Measurements from ENCODE around the gene HUS1. TPM values are rescaled to one million over a fixed set of nuclear protein-coding genes. Genes with fewer than 3 reads are reported as not detected.
A peak's percentile ranks its signal among the peaks of the same experiment; 100 is the strongest.
"Not testable (repeated sequence)": the region's sequence is repeated elsewhere in the genome, so short reads cannot be mapped to it uniquely, and the experiment has no call there.

Gene HUS1
- polyA plus RNA-seq, 1 experiment, result 14.1 TPM

DNA sequence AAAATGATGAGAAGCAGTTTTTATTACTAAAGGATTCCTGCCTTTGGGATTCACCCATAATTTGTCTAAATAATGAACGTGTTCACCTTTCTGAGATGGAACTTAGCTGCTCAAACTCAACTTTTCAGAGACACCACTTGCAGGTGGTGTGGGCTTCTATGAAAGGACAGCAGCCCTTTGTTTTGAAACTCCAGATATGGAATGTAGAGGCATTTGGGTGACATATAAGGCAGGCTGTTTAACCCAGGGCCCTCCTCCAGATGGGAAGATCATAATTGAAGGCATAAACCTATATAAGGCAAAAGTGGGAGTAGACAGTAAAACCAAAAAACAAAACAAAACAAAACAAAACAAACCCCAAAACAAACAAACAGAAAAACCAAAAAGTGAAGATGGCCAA, 11.9 kb upstream of the HUS1 start:
- Histone ChIP-seq H3K27me3 (ENCODE audit: control insufficient read depth, insufficient read depth, low read length) (no peaks in the 10 kb centered on the region), H3K36me3 (ENCODE audit: control insufficient read depth, insufficient read depth, low read length) (no peaks in the 10 kb centered on the region), H3K4me3 (ENCODE audit: low read depth, low read length) (no peak overlapping the region)
- TF ChIP-seq CTCF (IDR thresholded peaks at IDR 0.05; ENCODE audit: insufficient read depth, low read depth, low read length), result no peak
- ChIA-PET POLR2A (no interaction called here), CTCF (interaction anchor here (0.9 to 3.7 kb wide), 25 partner anchors 8 to 724 kb away, joined by 3 to 112 read pairs (median 4); no protein-coding TSS in a partner anchor)
- DNase-seq (ENCODE audit: low read depth), result no peak

DNA sequence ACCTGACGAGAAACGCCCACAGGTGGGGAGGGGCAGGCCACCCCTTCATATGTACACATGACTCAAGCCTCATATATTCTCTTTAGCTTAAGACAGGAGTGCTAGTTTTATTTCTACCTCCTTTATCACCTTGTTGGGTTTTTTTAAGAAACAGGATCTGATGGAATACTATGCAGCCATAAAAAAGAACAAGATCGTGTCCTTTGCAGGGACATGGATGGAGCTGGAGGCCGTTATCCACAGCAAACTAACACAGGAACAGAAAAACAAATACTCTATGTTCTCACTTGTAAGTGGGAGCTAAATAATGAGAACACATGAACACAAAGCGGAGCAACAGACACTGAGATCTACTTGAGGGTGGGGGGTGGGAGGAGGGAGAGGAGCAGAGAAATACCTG, 11.2 kb upstream of the HUS1 start:
- H3K4me3 ChIP-seq (ENCODE audit: low read depth, low read length), result no peak overlapping the region
- CTCF ChIA-PET, result interaction anchor here (1.0 to 3.7 kb wide), 11 partner anchors 8 to 723 kb away, joined by 3 to 112 read pairs (median 6); no protein-coding TSS in a partner anchor
- DNase-seq (ENCODE audit: low read depth), result no peak
- TF ChIP-seq CTCF (IDR thresholded peaks at IDR 0.05; ENCODE audit: insufficient read depth, low read depth, low read length), result no peak
- POLR2A ChIA-PET, result no interaction called here
- no peaks in the 10 kb centered on the region for H3K36me3 ChIP-seq (ENCODE audit: control insufficient read depth, insufficient read depth, low read length)
- H3K27me3 ChIP-seq (ENCODE audit: control insufficient read depth, insufficient read depth, low read length), result no peaks in the 10 kb centered on the region

DNA sequence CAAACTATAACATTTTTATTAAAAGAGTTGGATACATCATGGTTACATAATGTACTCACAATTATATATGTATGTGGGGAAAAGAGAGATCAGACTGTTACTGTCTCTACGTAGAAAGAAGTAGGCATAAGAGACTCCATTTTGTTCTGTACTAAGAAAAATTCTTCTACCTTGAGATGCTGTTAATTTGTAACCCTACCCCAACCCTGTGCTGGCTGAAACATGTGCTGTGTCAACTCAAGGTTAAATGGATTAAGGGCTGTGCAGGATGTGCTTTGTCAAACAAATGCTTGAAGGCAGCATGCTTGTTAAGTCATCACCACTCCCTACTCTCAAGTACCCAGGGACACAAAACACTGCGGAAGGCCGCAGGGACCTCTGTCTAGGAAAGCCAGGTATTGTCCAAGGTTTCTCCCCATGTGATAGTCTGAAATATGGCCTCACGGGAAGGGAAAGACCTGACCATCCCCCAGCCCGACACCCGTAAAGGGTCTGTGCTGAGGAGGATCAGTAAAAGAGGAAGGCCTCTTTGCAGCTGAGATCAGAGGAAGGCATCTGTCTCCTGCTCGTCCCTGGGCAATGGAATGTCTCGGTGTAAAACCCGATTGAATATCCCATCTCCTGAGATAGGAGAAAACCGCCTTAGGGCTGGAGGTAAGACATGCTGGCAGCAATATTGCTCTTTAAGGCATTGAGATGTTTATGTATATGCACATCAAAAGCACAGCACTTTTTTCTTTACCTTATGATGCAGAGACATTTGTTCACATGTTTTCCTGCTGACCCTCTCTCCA, 10.4 kb upstream of the HUS1 start:
- CTCF ChIA-PET, result interaction anchor here (0.7 to 3.7 kb wide), 12 partner anchors 7 to 169 kb away, joined by 3 to 112 read pairs (median 8); no protein-coding TSS in a partner anchor
- H3K27me3 ChIP-seq (ENCODE audit: control insufficient read depth, insufficient read depth, low read length); H3K36me3 ChIP-seq (ENCODE audit: control insufficient read depth, insufficient read depth, low read length); POLR2A ChIA-PET; H3K4me3 ChIP-seq (ENCODE audit: low read depth, low read length); DNase-seq (ENCODE audit: low read depth): not testable (repeated sequence)

DNA sequence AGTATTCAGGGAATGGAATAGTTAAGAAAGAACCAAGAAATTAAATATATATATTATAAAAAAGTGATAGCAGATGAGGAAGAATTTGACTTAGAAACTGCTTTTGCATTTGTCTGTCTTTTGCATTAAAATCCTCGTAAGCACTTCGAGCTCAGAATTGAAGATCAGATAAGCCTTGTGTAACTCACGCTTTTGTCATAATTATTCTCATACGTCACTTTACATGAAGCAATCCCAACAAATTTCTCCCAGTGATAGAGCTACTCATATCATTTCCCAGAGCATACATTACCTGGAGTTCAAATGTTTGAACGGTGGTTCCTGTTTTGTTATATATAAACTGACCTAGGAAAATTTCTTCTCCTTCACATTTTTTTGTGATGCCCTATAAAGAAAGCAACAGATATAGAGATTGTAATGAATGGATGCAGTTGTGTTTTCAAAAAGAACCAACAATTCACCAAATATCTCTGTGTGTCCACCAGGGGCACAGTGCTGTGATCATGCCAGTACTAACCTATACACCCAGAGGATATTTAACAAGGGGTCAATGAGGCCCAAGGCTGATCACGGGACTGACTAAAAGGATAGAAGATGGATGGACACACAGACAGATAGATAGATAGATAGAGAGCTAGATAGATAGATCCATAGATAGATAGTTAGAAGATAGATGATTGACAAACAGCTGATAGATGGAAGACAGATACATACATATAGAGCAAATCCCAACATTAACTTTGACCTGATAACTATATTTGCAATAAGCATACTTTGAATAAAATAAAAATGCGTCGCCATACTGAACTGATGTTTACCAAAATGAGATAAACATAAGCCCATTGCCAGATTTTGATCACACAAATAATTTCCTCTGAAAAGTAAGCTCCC, 9.3 kb upstream of the HUS1 start:
- no peaks in the 10 kb centered on the region for H3K36me3 ChIP-seq (ENCODE audit: control insufficient read depth, insufficient read depth, low read length)
- ChIA-PET CTCF (interaction anchor here (0.7 to 2.7 kb wide), 16 partner anchors 10 to 233 kb away, joined by 3 to 35 read pairs (median 4); no protein-coding TSS in a partner anchor), POLR2A (no interaction called here)
- DNase-seq (ENCODE audit: low read depth), result no peak
- H3K4me3 ChIP-seq (ENCODE audit: low read depth, low read length), result no peak overlapping the region
- peak; percentile 51 for TF ChIP-seq CTCF (IDR thresholded peaks at IDR 0.05; ENCODE audit: insufficient read depth, low read depth, low read length)
- no peaks in the 10 kb centered on the region for H3K27me3 ChIP-seq (ENCODE audit: control insufficient read depth, insufficient read depth, low read length)

- POLR2A ChIA-PET, result interaction anchor here (0.6 kb wide), 1 partner anchor 1900 kb away, joined by 5 read pairs; no protein-coding TSS in a partner anchor
Measured at GRCh38 chr7:47982610-47983009, 3.2 kb upstream of the HUS1 start.

GRCh38 chr7:47980648-47981047, 1.2 kb upstream of the HUS1 start:
- H3K27me3 ChIP-seq (ENCODE audit: control insufficient read depth, insufficient read depth, low read length); H3K4me3 ChIP-seq (ENCODE audit: low read depth, low read length); H3K36me3 ChIP-seq (ENCODE audit: control insufficient read depth, insufficient read depth, low read length); DNase-seq (ENCODE audit: low read depth); POLR2A ChIA-PET: not testable (repeated sequence)
- CTCF ChIA-PET, result interaction anchor here (1.2 to 1.3 kb wide), 2 partner anchors 12 to 130 kb away, joined by 3 to 5 read pairs; no protein-coding TSS in a partner anchor

More at GRCh38 chr7:47982610-47983009, 3.2 kb upstream of the HUS1 start:
- Histone ChIP-seq H3K4me3 (ENCODE audit: low read depth, low read length) (no peak overlapping the region), H3K27me3 (ENCODE audit: control insufficient read depth, insufficient read depth, low read length) (no peaks in the 10 kb centered on the region), H3K36me3 (ENCODE audit: control insufficient read depth, insufficient read depth, low read length) (no peaks in the 10 kb centered on the region; the same call in 1 of the 2 replicates)
- TF ChIP-seq CTCF (IDR thresholded peaks at IDR 0.05; ENCODE audit: insufficient read depth, low read depth, low read length), result no peak
- CTCF ChIA-PET, result interaction anchor here (0.6 to 3.8 kb wide), 6 partner anchors 9 to 172 kb away, joined by 4 to 16 read pairs (median 8); no protein-coding TSS in a partner anchor
- no peak for DNase-seq (ENCODE audit: low read depth)
